Cardiac muscle cell (in vitro differentiated cells and primary cell): ENCODE data around the gene UROC1. TPM values are rescaled to one million over a fixed set of nuclear protein-coding genes. Genes with fewer than 3 reads are reported as not detected.

Experiments
- DNase-seq, 2 donors: peaks; one replicate each; pipeline versions ENCODE4 v3.0.0 to v3.0.0-alpha.2; 2010 to 2017; ENCODE audit warnings: low read depth in 1 of 2, low spot score in 1 of 2
- H3K27ac ChIP-seq: fragments of 200-600 bp; sonication (generic); 2 replicates; pipeline ENCODE4 v1.5.1; 2016
- H3K27me3 ChIP-seq: fragments of 200-600 bp; sonication (generic); 2 replicates; pipeline ENCODE4 v1.6.0; 2016; ENCODE audit warnings: control low read depth
- H3K36me3 ChIP-seq: fragments of 200-600 bp; sonication (generic); 2 replicates; pipeline ENCODE4 v1.5.1; 2016; ENCODE audit warnings: control low read depth
- H3K4me1 ChIP-seq: fragments of 200-600 bp; sonication (generic); 2 replicates; pipeline ENCODE4 v1.8.1; 2017; ENCODE audit warnings: low read depth, mild to moderate bottlenecking, mixed run types
- H3K4me3 ChIP-seq: fragments of 200-600 bp; sonication (generic); 2 replicates; pipeline ENCODE4 v1.5.1; 2016; ENCODE audit warnings: mild to moderate bottlenecking
- H3K9me3 ChIP-seq: fragments of 200-600 bp; sonication (generic); 2 replicates; pipeline ENCODE4 v1.5.1; 2017; ENCODE audit warnings: low read depth, mild to moderate bottlenecking, control low read depth
- polyA plus RNA-seq: library from polyadenylated mRNA; unstranded; fragments of >200 nt; fragmentation: Nextera tagmentation; extraction: Ambion mirVana; gene quantifications from 2 replicates; pipeline ENCODE4 v1.2.1, GENCODE V29; 2016
- total RNA-seq: library from RNA; depleted of rRNA; stranded (reverse); fragments of >200 nt; gene quantifications from 2 replicates; pipeline ENCODE4 v1.2.3, GENCODE V29; 2016
- TF ChIP-seq, protein P1 (sequence below): IDR thresholded peaks from 2 replicates; pipeline ENCODE4 v1.5.1; 2012; ENCODE audit warnings: low read depth, mild to moderate bottlenecking, low read length

UROC1 gene
- total and polyA plus RNA-seq, 2 experiments from 2014 or later, result not detected

DNA sequence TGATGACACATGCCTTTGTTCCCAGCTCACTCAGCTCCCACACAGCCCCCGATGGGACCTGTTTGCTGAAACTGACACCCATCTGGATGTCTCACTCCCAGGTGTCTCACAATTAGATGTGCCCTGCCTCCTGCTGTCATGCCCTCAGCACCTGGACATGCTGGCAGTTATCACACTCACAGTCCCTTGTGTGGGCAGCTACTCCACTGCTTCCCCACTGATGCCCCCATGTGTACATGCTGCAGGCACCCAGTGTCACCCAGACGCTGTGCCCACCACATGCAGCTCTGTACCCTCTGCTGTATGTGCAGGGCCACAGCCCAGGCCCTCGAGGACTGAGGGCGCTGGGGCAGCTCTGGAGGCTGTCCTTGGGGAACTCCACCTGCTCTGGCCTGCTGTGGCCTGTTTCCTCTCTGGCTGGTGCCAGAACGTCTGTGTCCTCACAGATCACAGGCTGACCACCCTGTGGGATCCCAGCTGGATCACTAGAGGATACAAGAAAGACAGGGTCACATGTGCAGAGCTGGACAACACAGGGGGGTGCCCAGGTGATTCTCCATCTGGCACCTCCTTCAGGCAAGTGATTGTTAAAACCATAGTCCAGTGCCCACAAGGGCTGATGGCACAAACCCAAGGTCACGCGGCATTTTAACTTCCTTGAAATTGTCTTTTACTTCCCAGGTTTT, 27.2 kb upstream of the UROC1 start:
- no peak for DNase-seq
- Histone ChIP-seq H3K4me1 (peaks cover 6% of the 10 kb centered on the region), H3K36me3 (no peaks in the 10 kb centered on the region), H3K9me3 (no peaks in the 10 kb centered on the region), H3K27ac (no peak overlapping the region), H3K4me3 (no peak overlapping the region), H3K27me3 (no peaks in the 10 kb centered on the region)
- TF ChIP-seq, protein P1, sequence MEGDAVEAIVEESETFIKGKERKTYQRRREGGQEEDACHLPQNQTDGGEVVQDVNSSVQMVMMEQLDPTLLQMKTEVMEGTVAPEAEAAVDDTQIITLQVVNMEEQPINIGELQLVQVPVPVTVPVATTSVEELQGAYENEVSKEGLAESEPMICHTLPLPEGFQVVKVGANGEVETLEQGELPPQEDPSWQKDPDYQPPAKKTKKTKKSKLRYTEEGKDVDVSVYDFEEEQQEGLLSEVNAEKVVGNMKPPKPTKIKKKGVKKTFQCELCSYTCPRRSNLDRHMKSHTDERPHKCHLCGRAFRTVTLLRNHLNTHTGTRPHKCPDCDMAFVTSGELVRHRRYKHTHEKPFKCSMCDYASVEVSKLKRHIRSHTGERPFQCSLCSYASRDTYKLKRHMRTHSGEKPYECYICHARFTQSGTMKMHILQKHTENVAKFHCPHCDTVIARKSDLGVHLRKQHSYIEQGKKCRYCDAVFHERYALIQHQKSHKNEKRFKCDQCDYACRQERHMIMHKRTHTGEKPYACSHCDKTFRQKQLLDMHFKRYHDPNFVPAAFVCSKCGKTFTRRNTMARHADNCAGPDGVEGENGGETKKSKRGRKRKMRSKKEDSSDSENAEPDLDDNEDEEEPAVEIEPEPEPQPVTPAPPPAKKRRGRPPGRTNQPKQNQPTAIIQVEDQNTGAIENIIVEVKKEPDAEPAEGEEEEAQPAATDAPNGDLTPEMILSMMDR, result no peak

DNA sequence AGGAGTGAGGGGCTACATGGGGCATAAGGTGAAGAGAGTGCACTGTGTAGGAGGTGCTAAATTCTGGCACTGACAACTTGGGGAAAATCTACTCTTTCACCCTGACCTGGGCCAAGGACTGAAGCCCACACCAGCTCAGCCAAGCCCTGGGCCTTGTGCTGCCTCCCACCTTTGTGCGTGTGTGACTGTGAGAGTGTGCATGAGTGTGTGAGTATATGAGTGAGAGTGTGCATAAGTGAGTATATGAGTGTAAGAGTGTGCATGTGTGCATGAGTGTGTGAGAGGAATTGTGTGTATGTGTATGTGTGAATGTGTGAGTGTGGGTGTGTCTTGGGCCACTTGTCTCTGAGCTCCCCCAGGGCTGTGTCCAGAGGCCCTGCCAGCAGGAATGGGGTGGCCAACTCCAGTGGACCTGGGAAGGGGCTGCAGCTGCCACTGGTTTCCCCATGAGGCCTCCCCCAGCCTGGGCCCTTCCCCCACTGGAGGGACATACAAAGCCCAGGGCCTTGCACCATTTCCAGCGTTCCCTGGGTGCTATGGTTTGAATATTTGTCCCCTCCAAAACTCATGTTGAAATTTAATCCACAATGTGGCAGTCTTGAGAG, 26.0 kb upstream of the UROC1 start:
- Histone ChIP-seq H3K4me3 (no peak overlapping the region), H3K36me3 (no peaks in the 10 kb centered on the region), H3K9me3 (no peaks in the 10 kb centered on the region), H3K4me1 (peaks cover 6% of the 10 kb centered on the region), H3K27ac (no peak overlapping the region), H3K27me3 (no peaks in the 10 kb centered on the region)
- TF ChIP-seq, protein P1, result no peak
- DNase-seq, result no peak

DNA sequence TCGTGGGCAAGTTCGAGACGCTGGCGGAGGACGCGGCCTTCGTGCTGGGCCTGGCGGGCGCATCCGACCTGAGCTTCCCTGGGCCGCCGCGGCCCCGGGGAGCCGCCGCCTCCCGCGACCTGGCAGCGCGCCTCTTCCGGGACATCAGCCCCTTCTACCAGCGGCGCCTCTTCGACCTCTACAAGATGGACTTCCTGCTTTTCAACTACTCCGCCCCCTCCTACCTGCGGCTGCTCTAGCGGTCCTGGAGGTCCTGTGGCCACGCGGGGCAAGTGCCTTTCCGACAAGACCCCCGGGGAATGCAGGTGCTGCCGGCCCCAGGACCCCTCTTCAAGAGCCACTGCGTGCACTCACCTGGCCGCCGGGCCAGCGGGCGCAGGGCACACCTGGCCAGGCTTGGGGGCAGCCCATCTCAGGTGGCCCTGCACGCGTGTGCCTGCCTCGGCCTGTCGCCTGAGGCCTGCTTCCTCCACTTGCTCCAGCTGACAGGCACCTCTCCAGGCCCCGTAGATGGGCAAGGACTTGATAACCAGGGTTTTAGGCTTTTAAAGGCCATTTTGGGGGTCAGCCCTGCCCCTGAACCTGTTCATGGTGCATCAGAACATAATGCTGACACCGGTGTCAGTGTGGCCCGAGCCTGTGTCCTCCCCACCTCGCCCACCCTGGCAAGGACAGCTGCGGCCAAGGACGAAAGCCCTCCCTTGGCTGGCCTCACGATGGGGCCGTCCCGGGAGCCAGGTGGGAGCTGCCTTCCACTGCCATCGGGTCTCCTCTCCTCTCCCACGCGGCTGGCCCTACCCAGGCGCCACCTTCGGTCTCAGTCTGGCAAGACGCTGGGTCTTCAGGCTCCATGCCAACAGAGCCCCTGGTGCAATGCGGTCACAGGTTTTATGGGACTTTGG, 25.0 kb upstream of the UROC1 start:
- Histone ChIP-seq H3K36me3 (no peaks in the 10 kb centered on the region), H3K27me3 (no peaks in the 10 kb centered on the region), H3K4me3 (no peak overlapping the region), H3K27ac (no peak overlapping the region), H3K4me1 (peaks cover 5% of the 10 kb centered on the region), H3K9me3 (no peaks in the 10 kb centered on the region)
- no peak for DNase-seq
- TF ChIP-seq, protein P1, result no peak

DNA sequence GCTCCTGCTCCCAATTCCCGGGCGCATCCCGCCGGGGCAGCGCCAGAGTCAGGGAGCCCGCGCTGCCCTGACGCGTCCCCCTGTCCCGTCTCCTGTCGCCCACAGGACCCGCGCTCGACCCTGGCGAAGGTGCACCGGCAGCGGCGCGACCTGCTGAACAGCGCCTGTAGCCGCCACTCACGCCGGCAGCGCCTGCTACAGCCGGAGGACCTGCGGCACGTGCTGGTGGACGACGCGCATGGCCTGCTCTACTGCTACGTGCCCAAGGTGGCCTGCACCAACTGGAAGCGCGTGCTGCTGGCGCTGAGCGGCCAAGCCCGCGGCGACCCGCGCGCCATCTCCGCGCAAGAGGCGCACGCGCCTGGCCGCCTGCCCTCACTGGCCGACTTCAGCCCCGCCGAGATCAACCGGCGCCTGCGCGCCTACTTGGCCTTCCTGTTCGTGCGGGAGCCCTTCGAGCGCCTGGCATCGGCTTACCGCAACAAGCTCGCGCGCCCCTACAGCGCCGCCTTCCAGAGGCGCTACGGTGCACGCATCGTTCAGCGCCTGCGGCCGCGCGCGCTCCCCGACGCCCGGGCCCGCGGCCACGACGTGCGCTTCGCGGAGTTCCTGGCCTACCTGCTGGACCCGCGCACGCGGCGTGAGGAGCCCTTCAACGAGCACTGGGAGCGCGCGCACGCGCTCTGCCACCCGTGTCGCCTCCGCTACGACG, 24.2 kb upstream of the UROC1 start:
- TF ChIP-seq, protein P1, result no peak
- Histone ChIP-seq H3K4me1 (no peaks in the 10 kb centered on the region), H3K27ac (no peak overlapping the region), H3K36me3 (no peaks in the 10 kb centered on the region), H3K9me3 (no peaks in the 10 kb centered on the region), H3K27me3 (no peaks in the 10 kb centered on the region), H3K4me3 (no peak overlapping the region)
- DNase-seq, result peak in 1 of 2 donors; percentile 16

DNA sequence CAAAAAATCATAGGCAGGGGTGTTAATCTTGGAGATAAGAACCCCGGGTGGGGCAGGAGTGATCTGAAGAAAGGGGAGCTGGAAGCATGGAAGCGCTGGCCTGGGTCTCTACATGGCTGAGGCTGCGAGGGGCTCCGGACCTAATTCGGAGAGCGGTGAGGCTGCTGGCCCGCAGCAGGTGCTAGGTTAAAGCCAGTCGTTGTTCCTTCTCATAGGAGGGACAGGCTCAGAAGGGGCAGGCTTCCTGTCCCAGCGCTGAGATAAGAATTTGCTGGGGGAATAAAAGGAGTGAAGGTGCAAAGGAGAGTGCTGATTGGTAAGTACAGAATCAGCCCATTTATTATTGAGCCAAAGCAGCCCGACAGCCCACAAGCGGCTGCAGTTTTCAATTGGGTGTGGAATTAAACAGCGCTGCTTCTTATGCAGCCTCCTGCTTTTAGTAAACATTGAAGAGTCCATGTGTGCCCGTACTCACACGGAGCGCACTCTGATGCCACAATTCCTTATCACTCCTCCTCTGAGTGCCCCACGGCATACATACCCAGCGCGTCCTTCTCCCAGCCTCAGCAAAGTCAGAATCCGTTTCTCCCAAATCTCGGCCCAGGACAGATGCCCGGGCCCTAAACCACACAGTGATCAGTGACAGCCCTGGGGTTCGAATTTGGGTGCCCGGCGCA, 23.5 kb upstream of the UROC1 start:
- TF ChIP-seq, protein P1, result no peak

More for the DNA sequence above, 23.5 kb upstream of the UROC1 start:
- no peak for DNase-seq
- Histone ChIP-seq H3K27me3 (peaks cover 2% of the 10 kb centered on the region), H3K4me3 (no peak overlapping the region), H3K4me1 (no peaks in the 10 kb centered on the region), H3K27ac (no peak overlapping the region), H3K9me3 (no peaks in the 10 kb centered on the region), H3K36me3 (no peaks in the 10 kb centered on the region)
